ENCODE measurements around the gene TMEM151A. TPM values are rescaled to one million over a fixed set of nuclear protein-coding genes. Genes with fewer than 3 reads are reported as not detected.
A peak's percentile ranks its signal among the peaks of the same experiment; 100 is the strongest.

Gene TMEM151A
- total RNA-seq, 6 donors from 2014 or later: 0.29 to 1.9 TPM; not detected in 4

DNA sequence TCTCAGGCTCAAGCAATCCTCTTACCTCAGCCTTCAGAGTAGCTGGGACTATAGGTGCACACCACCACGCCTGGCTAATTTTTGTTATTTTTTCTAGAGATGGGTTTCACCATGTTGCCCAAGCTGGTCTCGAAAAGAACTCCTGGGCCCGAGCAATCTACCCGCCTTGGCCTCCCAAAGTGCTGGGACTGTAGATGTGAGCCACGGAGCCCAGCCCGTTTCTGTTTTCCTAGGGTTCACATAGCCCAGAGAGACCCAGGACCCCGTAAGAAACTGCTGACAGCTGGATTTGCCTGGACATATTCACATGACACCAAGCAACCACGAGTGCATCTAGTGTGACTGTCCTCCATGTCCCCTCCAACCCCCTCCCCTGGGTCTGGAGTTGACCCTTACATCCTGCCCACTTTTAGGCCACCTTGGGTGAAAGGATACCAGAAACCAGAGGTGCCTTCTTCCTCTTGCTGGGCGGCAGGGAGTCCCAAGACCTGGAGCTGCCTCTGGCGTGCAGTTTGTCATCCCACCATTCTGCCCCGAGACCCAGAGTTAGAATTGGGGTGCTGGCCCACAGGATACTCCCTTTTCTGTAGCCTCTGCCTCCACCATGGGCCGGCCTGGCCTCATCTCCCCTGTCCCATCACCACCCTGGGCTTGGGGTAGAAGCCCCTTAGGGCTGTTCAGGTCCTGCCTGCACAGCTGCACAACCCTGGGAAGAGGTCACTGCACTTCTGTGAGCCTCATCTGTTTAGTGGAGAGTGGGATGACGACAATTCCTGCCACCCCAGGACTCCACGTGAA is 48.2 kb downstream of the TMEM151A start:
- H3K27ac ChIP-seq: no peak overlapping the region
- WGBS, 2 donors: 77 to 80% methylated on average over 11 to 13 of the region's 14 CpGs
- peaks cover 34 to 44% (median 36%) of the 10 kb centered on the region in 4 donors for H3K4me1 ChIP-seq
- no peak for DNase-seq
- no peak overlapping the region for H3K4me3 ChIP-seq
- no peaks in the 10 kb centered on the region for H3K9me3 ChIP-seq
- TF ChIP-seq CTCF (IDR thresholded peaks at IDR 0.05) (no peak), POLR2A (IDR thresholded peaks at IDR 0.05) (no peak)
- H3K27me3 ChIP-seq: no peaks in the 10 kb centered on the region
- peaks cover 20 to 59% (median 50%) of the 10 kb centered on the region in 4 donors for H3K36me3 ChIP-seq
- ATAC-seq (ENCODE audit: low FRiP score in 2 of 2): no peak

GRCh38 chr11:66340596-66341501 is 49.2 kb downstream of the TMEM151A start:
- peaks cover 32 to 42% (median 34%) of the 10 kb centered on the region in 4 donors for H3K4me1 ChIP-seq
- ATAC-seq (ENCODE audit: low FRiP score in 2 of 2) (no peak), DNase-seq (peak in 1 of 2 donors; percentile 58)
- peaks cover 20 to 59% (median 50%) of the 10 kb centered on the region in 4 donors for H3K36me3 ChIP-seq
- no peak overlapping the region for H3K27ac ChIP-seq
- TF ChIP-seq POLR2A (IDR thresholded peaks at IDR 0.05) (no peak), CTCF (IDR thresholded peaks at IDR 0.05) (no peak), POLR2AphosphoS5 (IDR thresholded peaks at IDR 0.05) (no peak), EP300 (IDR thresholded peaks at IDR 0.05) (no peak)
- no peaks in the 10 kb centered on the region for H3K27me3 ChIP-seq
- no peak overlapping the region for H3K4me3 ChIP-seq
- WGBS, 2 donors: 90 to 94% methylated on average over 18 to 28 of the region's 28 CpGs
- no peaks in the 10 kb centered on the region for H3K9me3 ChIP-seq

DNA sequence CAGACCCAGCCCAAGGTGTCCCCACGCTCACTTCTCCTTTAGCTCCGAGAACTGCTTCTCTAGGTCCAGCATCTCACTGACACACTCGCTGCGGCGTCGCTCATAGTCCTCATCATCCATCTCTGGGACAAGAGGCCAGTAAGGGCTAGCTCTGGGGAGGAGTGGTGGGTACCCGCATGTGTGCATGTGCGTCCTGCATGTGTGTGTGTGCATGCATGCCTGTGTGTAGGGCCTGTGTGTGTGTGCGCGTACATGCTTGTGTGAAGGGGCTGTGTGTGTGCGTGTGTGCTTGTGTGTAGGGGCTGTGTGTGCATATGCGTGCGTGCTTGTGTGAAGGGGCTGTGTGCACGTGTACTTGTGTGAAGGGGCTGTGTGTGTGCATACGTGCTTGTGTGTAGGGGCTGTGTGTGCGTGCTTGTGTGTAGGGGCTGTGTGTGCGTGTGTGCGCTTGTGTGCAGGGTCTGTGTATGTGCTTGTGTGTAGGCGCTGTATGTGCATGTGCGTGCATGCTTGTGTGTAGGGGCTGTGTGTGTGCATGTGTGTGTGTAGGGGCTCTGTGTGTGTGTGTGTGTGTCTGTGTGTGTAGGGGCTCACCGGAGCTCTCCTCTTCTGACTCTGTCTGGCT is 49.9 kb downstream of the TMEM151A start:
- Histone ChIP-seq H3K9me3 (no peaks in the 10 kb centered on the region), H3K27ac (no peak overlapping the region), H3K4me1 (peaks cover 32 to 42% (median 34%) of the 10 kb centered on the region in 4 donors), H3K27me3 (no peaks in the 10 kb centered on the region), H3K4me3 (no peak overlapping the region), H3K36me3 (peaks cover 20 to 59% (median 50%) of the 10 kb centered on the region in 4 donors)
- 92 to 93% methylated on average over 21 of the region's 21 CpGs for WGBS, 2 donors
- TF ChIP-seq EP300 (IDR thresholded peaks at IDR 0.05) (no peak), POLR2AphosphoS5 (IDR thresholded peaks at IDR 0.05) (no peak), CTCF (IDR thresholded peaks at IDR 0.05) (no peak), POLR2A (IDR thresholded peaks at IDR 0.05) (no peak)
- DNase-seq: no peak
- ATAC-seq (ENCODE audit: low FRiP score in 2 of 2): no peak

DNA sequence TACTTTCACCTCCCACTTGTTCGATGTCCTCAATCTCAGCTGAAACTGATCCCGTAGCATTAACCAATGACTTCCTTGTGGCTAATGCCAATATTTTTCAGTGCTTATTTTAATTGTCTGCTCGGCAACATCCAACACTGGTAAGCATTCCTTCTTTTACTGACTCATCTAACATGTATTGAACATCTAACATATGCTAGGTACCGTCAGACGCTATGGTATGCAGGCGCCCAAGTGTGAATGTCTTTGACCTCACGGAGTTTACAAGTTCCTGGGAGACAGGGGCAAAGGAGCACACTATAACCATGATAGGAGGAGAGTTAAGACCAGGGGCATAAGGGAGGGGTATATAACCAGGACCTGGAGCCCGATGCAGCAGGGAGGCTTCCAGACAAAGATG is 51.5 kb downstream of the TMEM151A start:
- Histone ChIP-seq H3K4me1 (peaks cover 33 to 45% (median 39%) of the 10 kb centered on the region in 4 donors), H3K27me3 (no peaks in the 10 kb centered on the region), H3K27ac (no peak overlapping the region), H3K9me3 (no peaks in the 10 kb centered on the region), H3K4me3 (no peak overlapping the region), H3K36me3 (peaks cover 20 to 48% (median 40%) of the 10 kb centered on the region in 4 donors)
- ATAC-seq (ENCODE audit: low FRiP score in 2 of 2) (no peak), DNase-seq (no peak)
- WGBS, 2 donors: 91 to 96% methylated on average over 8 of the region's 8 CpGs
- TF ChIP-seq EP300 (IDR thresholded peaks at IDR 0.05) (no peak), POLR2A (IDR thresholded peaks at IDR 0.05) (no peak), CTCF (IDR thresholded peaks at IDR 0.05) (no peak), POLR2AphosphoS5 (IDR thresholded peaks at IDR 0.05) (no peak)
